IPS-NIHi7 (cell line): ENCODE results near the gene MARK3.
A peak's percentile ranks its signal among the peaks of the same experiment; 100 is the strongest.
"Not testable (repeated sequence)": the region's sequence is repeated elsewhere in the genome, so short reads cannot be mapped to it uniquely, and the experiment has no call there.

Source experiments
- DNase-seq: peaks from one replicate; pipeline ENCODE4 v3.0.0; 2012; ENCODE audit warnings: mixed read lengths; ENCODE audit errors: extremely low spot score

MARK3 gene

GRCh38 chr14:103524002-103524935, 139.1 kb downstream of the MARK3 start:
- no peak for DNase-seq

GRCh38 chr14:103525430-103526246, 140.4 kb downstream of the MARK3 start:
- not testable (repeated sequence) for DNase-seq

- DNase-seq: no peak
Measured at GRCh38 chr14:103526247-103526913, 141.2 kb downstream of the MARK3 start.

DNA sequence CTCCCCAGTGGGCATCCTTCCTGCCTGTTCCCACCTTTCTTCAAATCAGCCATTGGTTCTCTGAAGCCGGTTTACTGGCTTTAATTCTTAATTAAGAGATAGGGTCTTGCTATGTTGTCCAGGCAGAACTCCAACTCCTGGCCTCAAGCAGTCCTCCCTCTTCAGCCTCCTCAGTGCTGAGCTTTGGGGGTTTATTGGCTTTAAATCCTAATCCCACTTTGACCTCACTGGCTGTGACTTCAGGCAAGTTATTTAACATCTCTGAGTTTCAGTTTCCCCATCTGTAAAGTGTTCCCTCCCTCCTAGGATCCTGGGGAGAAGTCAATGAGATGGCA, 141.7 kb downstream of the MARK3 start:
- no peak for DNase-seq

GRCh38 chr14:103527408-103528145, 142.4 kb downstream of the MARK3 start:
- DNase-seq: no peak

GRCh38 chr14:103528146-103528586, 143.0 kb downstream of the MARK3 start:
- no peak for DNase-seq

- peak; percentile 95 for DNase-seq
Measured at GRCh38 chr14:103528587-103529382, 143.6 kb downstream of the MARK3 start, which contains the start of gene TRMT61A. Gene TRMT61A, plus strand, starts transcription at chr14:103529196. Its CDS starts 783 bp downstream, at chr14:103529979.

GRCh38 chr14:103529383-103530365, 144.5 kb downstream of the MARK3 start:
- no peak for DNase-seq

GRCh38 chr14:103530390-103530789, 145.2 kb downstream of the MARK3 start:
- DNase-seq: peak; percentile 83

DNA sequence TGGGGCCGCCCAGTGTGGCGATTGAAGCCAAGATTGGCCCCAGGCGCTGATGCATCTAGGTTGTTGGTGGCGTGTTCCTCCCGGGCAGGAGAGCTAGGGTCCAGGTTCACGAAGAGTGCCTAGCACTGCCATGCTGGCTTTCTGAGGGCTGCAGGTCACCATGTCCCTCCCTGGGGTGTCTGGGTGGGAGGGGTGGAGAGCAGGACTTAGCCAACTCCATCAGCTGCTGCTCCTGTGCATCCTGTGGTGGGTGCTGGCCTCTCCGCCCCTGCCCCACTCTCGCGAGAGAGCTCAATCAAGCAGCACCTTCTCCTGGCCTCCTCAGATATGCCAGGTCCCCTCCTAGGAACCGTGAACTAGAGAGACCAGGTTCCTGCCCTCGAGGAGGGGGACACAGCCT, 145.6 kb downstream of the MARK3 start:
- no peak for DNase-seq

DNA sequence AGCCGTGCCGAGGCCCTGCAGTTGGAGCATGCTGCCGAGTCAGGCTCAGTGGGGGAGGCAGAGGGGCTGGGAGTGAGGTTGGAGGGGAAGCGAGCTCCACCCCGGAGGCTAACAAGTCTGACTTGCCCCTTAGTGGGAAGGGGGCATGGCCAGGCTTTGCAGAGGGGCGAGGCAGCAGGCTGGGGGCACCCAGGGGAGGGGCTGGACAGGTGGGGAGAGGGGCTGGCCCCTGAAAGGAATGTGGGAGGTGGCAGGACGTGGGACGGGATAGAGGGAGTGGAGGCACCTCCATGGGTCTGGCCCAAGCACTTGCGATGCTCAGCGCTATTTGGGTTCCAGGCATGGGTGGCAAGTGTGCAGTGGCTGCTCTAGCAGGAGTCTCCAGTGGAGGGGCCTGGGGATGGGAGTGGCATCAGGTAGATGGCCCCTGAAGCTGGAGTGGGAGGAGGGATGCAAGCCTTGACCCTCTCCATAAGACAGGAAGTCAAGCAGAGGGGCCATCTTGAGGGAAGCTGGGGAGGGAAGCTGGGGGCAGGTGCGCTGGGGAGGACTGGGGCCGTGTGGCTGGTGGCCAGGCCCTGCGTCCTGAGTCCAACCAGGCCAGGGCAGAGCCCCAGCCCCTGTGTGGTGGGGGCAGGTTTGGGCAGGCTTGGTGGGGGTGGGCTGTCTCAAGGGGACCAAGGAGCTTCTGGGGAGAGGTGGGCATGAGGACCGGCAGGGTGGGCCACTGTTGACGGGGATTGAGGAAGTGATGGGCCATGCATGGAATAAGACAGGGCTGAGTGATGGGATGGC, 146.4 kb downstream of the MARK3 start:
- no peak for DNase-seq

GRCh38 chr14:103532216-103533136, 147.3 kb downstream of the MARK3 start:
- no peak for DNase-seq

DNA sequence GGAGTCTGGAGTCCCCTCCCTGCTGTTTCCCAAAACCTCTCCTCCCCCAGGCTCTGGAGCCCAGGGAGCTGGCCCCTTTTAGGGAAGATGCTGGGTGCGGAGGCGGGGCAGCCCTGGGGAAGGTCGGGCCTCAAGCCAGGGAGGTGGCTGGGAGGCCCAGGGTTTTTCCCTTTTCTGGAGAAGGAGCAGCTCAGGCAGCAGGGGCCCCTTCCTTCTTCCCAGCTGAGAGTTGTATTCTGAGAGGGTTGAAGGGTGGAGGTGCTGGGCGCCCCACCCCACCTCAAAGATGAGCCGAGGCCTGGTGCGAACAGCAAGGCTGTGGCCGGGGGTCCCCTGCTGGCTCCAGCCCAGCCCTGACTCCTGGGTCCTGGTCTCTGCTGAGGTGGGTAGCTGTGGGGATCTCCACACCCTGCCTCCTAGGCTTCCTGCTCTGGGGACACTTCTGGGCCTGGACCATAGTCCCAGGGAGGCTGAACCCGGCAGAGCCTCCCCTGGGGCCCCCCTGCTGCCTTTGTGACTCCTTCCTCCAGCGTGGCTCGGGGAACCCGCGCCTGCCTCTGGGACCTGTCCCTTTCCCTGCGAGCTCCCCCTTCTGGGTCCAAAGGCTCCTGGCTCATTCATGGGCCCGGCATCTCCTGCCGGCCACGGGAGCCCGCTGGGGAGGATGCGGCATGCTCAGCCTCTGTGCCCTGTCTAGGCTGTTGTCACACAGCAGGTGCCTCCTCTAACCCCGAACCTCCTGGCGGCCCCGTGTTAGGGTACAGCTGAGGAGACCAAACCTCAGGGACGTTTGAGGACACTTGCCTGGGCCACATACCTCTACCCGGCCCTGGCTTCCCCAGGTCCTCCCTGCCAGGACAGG, 148.2 kb downstream of the MARK3 start:
- DNase-seq: no peak

- DNase-seq: no peak
Measured at GRCh38 chr14:103533999-103534575, 148.9 kb downstream of the MARK3 start.

GRCh38 chr14:103534576-103535061, 149.4 kb downstream of the MARK3 start:
- DNase-seq: no peak
